Measurements from ENCODE around the gene TEX38.
"Not testable (repeated sequence)": the region's sequence is repeated elsewhere in the genome, so short reads cannot be mapped to it uniquely, and the experiment has no call there.

Gene TEX38

DNA sequence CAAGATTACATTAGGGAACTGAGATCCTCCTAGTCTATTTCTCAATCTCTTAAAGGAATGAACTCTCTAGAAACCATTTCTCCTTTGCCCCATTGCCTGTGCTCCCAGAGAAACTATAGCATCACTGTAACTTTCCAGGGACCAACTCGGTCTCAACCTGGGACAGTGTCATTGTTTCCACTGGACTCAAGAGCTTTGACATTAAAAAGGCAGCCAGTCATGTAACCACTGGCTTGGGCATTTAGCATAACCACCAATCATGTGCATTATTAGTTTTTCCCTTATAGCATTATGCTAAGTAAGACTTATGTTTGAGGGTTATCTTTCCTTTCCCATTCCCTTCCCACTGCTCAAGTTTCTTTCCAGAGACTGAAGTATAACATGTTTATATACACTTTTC, 18.2 kb downstream of the TEX38 start:
- FAIRE-seq (no peak), DNase-seq (ENCODE audit: insufficient read length, low spot score) (no peak)
- TF ChIP-seq, protein P1, sequence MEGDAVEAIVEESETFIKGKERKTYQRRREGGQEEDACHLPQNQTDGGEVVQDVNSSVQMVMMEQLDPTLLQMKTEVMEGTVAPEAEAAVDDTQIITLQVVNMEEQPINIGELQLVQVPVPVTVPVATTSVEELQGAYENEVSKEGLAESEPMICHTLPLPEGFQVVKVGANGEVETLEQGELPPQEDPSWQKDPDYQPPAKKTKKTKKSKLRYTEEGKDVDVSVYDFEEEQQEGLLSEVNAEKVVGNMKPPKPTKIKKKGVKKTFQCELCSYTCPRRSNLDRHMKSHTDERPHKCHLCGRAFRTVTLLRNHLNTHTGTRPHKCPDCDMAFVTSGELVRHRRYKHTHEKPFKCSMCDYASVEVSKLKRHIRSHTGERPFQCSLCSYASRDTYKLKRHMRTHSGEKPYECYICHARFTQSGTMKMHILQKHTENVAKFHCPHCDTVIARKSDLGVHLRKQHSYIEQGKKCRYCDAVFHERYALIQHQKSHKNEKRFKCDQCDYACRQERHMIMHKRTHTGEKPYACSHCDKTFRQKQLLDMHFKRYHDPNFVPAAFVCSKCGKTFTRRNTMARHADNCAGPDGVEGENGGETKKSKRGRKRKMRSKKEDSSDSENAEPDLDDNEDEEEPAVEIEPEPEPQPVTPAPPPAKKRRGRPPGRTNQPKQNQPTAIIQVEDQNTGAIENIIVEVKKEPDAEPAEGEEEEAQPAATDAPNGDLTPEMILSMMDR (IDR thresholded peaks at IDR 0.05; ENCODE audit: insufficient read depth, missing control alignments), result no peak

DNA sequence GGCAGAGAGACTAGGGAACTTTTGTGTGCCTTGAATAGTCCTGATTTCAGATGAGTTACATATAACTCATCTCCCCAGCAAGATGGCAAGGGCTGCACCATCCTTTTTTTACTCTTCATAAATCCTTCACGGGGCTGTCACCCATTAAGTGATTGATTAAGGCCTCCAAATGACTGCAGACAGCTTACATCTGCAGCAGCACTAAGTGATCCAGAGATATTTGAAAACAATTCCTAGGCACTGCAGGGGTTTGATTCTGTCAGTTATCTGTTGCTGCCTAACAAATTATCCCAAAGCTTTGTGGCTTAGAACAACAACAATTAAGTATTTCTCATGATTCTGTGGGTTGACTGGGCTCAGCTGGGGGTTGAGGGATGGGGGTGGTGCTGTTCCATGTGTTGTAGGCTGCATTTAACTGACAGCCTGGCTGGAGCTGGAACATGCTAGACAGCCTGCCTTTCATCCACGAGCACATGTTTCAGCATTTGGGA, 19.3 kb downstream of the TEX38 start:
- TF ChIP-seq, protein P1 (IDR thresholded peaks at IDR 0.05; ENCODE audit: insufficient read depth, missing control alignments), result no peak
- FAIRE-seq (no peak), DNase-seq (ENCODE audit: insufficient read length, low spot score) (no peak)

DNA sequence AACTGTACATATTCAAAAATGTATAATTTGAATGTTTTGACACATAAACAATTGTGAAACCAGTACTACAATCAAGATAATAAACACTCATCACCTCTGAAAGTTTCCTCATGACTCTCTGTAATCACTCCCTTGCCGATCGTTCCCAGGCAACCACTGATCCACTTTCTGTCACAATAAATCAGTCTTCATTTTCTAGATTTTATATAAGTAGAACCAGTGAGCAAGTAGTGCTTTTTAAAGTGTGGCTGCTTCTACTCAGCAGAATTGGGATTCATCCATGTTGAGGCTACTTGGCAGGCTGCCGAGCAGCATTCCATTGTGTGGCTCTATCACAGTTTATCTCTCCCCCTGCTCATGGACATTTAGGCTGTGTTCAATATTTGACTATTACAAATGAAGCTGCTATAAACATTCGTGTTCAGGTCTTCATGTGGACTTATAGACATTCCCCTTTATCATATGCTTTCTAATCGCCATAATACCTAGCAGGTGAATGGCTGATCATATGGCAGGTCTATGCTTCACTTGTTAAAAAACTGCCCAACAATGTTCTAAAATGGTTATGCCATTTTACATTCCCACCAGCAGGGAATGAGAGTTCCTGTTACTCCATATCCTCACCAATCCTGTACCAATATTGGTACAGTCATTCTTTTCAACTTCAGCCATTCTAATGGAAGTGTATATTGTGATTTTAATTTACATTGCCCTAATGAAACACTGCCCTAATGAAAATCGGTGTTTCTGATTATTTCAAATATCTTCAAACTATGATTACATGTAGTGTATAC, 20.5 kb downstream of the TEX38 start:
- FAIRE-seq (no peak), DNase-seq (ENCODE audit: insufficient read length, low spot score) (no peak)
- TF ChIP-seq, protein P1 (IDR thresholded peaks at IDR 0.05; ENCODE audit: insufficient read depth, missing control alignments), result no peak

DNA sequence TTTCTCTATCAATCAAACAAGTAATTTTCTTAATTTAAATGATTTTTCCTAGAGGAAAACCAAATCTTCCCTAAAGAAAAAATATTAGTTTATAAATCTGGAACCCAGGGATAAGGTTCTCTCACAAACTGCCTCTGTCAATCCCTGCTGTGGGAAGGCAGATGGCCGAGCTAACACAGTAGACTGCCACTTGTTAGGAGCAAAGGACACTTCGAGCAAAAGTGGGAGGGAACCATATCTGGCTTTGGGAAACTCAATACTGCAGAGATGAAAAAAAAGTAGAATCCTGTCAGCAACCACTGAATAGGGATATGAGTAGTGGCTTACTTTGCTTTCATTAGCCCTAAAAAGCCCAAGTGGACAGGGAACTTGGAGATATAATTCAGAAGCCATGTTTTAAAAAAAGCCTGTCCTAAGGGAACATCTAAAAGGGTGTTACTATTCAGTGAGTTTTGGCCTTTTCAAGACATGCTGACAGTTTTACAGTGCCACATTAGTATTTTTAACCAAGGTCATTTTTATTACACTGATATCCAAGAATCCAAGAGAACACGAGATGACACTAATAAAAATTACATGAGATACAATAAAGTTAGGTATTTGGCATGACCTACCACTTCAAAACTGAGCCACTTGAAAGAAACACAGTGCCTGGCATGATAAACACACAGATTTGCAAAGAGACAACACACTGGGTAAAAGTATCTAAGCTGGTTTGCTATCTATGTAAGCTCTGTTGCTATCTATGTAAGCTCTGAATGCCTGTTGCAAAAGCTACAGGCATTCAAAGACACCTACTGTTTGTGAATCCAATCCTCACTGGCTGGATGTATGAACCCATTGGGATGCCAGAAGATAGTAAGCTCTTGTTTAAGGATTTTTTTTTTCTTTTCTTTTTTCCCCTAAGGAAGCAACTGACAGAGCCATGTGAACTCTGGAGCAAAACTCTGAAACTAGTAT, 21.4 kb downstream of the TEX38 start:
- DNase-seq (ENCODE audit: insufficient read length, low spot score) (no peak), FAIRE-seq (no peak)
- TF ChIP-seq, protein P1 (IDR thresholded peaks at IDR 0.05; ENCODE audit: insufficient read depth, missing control alignments), result no peak

DNA sequence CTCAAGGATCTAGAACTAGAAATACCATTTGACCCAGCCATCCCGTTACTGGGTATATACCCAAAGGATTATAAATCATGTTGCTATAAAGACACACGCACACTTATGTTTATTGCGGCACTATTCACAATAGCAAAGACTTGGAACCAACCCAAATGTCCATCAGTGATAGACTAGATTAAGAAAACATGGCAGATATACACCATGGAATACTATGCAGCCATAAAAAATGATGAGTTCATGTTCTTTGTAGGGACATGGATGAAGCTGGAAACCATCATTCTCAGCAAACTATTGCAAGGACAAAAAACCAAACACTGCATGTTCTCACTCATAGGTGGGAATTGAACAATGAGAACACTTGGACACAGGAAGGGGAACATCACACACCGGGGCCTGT, 23.0 kb downstream of the TEX38 start:
- not testable (repeated sequence) for DNase-seq (ENCODE audit: insufficient read length, low spot score); FAIRE-seq

DNA sequence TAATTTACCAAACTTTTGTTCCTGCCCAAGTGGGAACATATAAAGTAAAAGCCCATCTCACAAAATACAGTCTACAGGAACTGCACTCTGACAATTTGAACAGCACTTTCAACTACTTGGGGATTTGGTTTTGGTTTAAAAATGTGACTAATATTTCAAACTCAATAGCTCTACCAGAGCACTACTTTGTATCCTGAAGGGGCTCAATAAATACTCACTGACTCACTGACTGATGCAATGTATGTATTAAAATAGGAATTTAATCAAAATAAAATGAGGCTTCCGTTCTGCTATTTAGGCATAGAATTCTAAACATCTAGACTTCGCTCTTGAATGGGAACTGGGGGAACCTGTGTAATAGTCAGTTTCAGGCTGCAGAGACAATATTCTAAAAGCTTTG, 25.4 kb downstream of the TEX38 start:
- FAIRE-seq (no peak), DNase-seq (ENCODE audit: insufficient read length, low spot score) (no peak)

DNA sequence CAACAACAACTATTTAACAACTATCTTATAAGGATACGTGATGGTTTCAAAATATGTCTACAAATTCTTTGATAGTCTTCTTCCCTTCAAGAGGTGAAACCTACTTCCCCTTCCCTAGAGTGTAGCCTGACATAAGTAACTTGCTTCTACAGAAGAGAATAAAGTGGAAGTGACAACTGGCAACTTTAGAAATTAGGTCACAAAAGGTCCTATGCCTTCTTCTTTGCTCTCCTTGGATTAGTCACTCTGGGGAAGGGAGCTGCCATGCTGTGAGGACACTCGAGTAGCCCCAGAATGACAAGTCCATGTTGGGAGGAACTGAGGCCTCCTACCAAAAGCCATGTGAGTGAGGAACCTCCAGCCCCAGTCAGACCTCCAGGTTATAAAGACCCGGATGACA, 28.0 kb downstream of the TEX38 start:
- TF ChIP-seq, protein P1 (IDR thresholded peaks at IDR 0.05; ENCODE audit: insufficient read depth, missing control alignments), result no peak
- DNase-seq (ENCODE audit: insufficient read length, low spot score) (no peak), FAIRE-seq (no peak)

More for the DNA sequence above, 25.4 kb downstream of the TEX38 start:
- TF ChIP-seq, protein P1 (IDR thresholded peaks at IDR 0.05; ENCODE audit: insufficient read depth, missing control alignments), result no peak

Measured in D721Med (cell line).